Lung (tissue), 12 donors: ENCODE results near the gene RAD51D. TPM values are rescaled to one million over a fixed set of nuclear protein-coding genes. Genes with fewer than 3 reads are reported as not detected.

Experiments used
- ATAC-seq: fragments of 200-7000 bp; cut with Tn5 transposase; one replicate; pipeline ENCODE4 v1.9.1; 2020; ENCODE audit warnings: moderate number of reproducible peaks; ENCODE audit not compliant: insufficient read depth, low FRiP score
- DNase-seq, 3 donors: peaks; one replicate each; pipeline ENCODE4 v3.0.0-alpha.2; 2013 to 2017
- H3K27ac ChIP-seq, 2 donors: one replicate each; pipeline ENCODE4 v1.5.1; 2013; ENCODE audit warnings: mild to moderate bottlenecking in 2 of 2, moderate library complexity in 2 of 2, control low read depth in 1 of 2, inconsistent platforms in 1 of 2, low read depth in 1 of 2, low read length in 1 of 2
- H3K27me3 ChIP-seq, 3 donors: one replicate each; pipeline ENCODE4 v1.5.1; 2013; ENCODE audit warnings: low read length in 2 of 3; ENCODE audit not compliant: control insufficient read depth in 3 of 3, insufficient read depth in 3 of 3
- H3K36me3 ChIP-seq, 4 donors: one replicate each; pipeline ENCODE4 v1.5.1; 2013; ENCODE audit warnings: low read length in 4 of 4, mild to moderate bottlenecking in 1 of 4, moderate library complexity in 1 of 4; ENCODE audit not compliant: control insufficient read depth in 4 of 4, insufficient read depth in 4 of 4
- H3K4me1 ChIP-seq, 5 donors: one replicate each; pipeline ENCODE4 v1.5.1; 2013; ENCODE audit warnings: low read length in 5 of 5, mild to moderate bottlenecking in 2 of 5, moderate library complexity in 1 of 5; ENCODE audit not compliant: control insufficient read depth in 5 of 5, insufficient read depth in 5 of 5
- H3K4me3 ChIP-seq: one replicate; pipeline ENCODE4 v1.5.1; 2013; ENCODE audit warnings: mild to moderate bottlenecking, control low read depth, moderate library complexity
- H3K9ac ChIP-seq, 2 donors: one replicate each; pipeline ENCODE4 v1.5.1; 2013; ENCODE audit warnings: low read length in 2 of 2, control low read depth in 1 of 2; ENCODE audit not compliant: insufficient read depth in 1 of 2
- H3K9me3 ChIP-seq, 4 donors: one replicate each; pipeline ENCODE4 v1.5.1; 2013; ENCODE audit warnings: low read length in 3 of 4, mild to moderate bottlenecking in 1 of 4, moderate library complexity in 1 of 4; ENCODE audit not compliant: control insufficient read depth in 4 of 4, insufficient read depth in 3 of 4
- CTCF ChIP-seq: IDR thresholded peaks from 2 replicates; pipeline ENCODE4 v1.5.1; 2012; ENCODE audit warnings: mild to moderate bottlenecking; ENCODE audit errors: control extremely low read depth, extremely low read depth
- WGBS, 2 donors: extraction: QIAGEN DNeasy Blood & Tissue Kit; methylation state at CpG; one replicate each; pipeline ENCODE4 v1.1.7; 2013; 5-methylcytosine and 5-hydroxymethylcytosine counted together
- polyA plus RNA-seq, 2 donors: library from polyadenylated mRNA; stranded (reverse); fragments of 200-250 nt; gene quantifications; one replicate each; pipeline ENCODE4 v1.2.1, GENCODE V29; 2013
- total RNA-seq, 2 donors: library from RNA; depleted of rRNA in 1 of 2; stranded (reverse); fragments of >200 nt in 1 of 2; gene quantifications; one replicate each; pipeline ENCODE4 v1.2.1, GENCODE V29; 2014 to 2021
- donor health status: control.
- donor health status: control.
- donor health status: Bipolar disorder and iron deficiency.
- donor health status: healthy.
- donor health status: DM: yes; HTN: yes; CAD: no.

RAD51D gene
- total and polyA plus RNA-seq, 4 donors, result 5.0 to 17.4 (median 8.9) TPM

GRCh38 chr17:35141681-35142466 is 22.2 kb upstream of the RAD51D start, which contains the start of gene NLE1:
Gene NLE1, minus strand, starts transcription at chr17:35142303. Its CDS starts 28 bp downstream, at chr17:35142275.
- Histone ChIP-seq H3K27ac (no peak within 1 kb of the TSS), H3K36me3 (peaks cover 13 to 25% (median 18%) of the 10 kb centered on the region in 4 donors), H3K4me1 (peaks cover 0 to 8% (median 2%) of the 10 kb centered on the region in 5 donors), H3K4me3 (peak within 1 kb of the TSS; percentile 88), H3K27me3 (peaks cover 0 to 3% (median 2%) of the 10 kb centered on the region in 3 donors), H3K9ac (peak within 1 kb of the TSS; percentile 28 to 63), H3K9me3 (no peaks in the 10 kb centered on the region)
- WGBS, 2 donors, result 1% methylated on average over 58 to 65 of the region's 65 CpGs
- DNase-seq (peak; percentile 69 to 89 (median 86)), ATAC-seq (peak; percentile 92)
- peak; percentile 94 for TF ChIP-seq CTCF

GRCh38 chr17:35138218-35138617 is 18.6 kb upstream of the RAD51D start:
- peaks cover 31 to 57% (median 39%) of the 10 kb centered on the region in 4 donors for H3K36me3 ChIP-seq
- no peak for TF ChIP-seq CTCF
- 97 to 98% methylated on average over 6 of the region's 6 CpGs for WGBS, 2 donors

GRCh38 chr17:35135322-35135721 is 15.7 kb upstream of the RAD51D start:
- Histone ChIP-seq H3K27ac (no peak overlapping the region), H3K9ac (no peak overlapping the region), H3K4me3 (no peak overlapping the region), H3K27me3 (no peaks in the 10 kb centered on the region), H3K4me1 (no peaks in the 10 kb centered on the region), H3K9me3 (no peaks in the 10 kb centered on the region), H3K36me3 (peaks cover 42 to 74% (median 57%) of the 10 kb centered on the region in 4 donors)
- no peak for DNase-seq
- TF ChIP-seq CTCF, result no peak
- 87 to 89% methylated on average over 6 of the region's 6 CpGs for WGBS, 2 donors
- no peak for ATAC-seq

More at GRCh38 chr17:35138218-35138617, 18.6 kb upstream of the RAD51D start:
- H3K4me1 ChIP-seq, result peaks cover 0 to 8% (median 2%) of the 10 kb centered on the region in 5 donors
- H3K27ac ChIP-seq, result no peak overlapping the region
- ATAC-seq (no peak), DNase-seq (no peak)
- no peaks in the 10 kb centered on the region for H3K9me3 ChIP-seq
- H3K9ac ChIP-seq, result no peak overlapping the region
- H3K4me3 ChIP-seq, result no peak overlapping the region
- no peaks in the 10 kb centered on the region for H3K27me3 ChIP-seq
